H9 (cell line): Measurements from ENCODE around the gene EPN3. TPM values are rescaled to one million over a fixed set of nuclear protein-coding genes. Genes with fewer than 3 reads are reported as not detected.

Experiments
- DNase-seq: peaks from one replicate; pipeline ENCODE4 v3.0.0-alpha.2; 2017
- H2AFZ ChIP-seq: one replicate; pipeline ENCODE4 v1.6.1; 2013; ENCODE audit warnings: mild to moderate bottlenecking, low read length, control low read depth, moderate library complexity
- H2AK5ac ChIP-seq: 2 replicates; pipeline ENCODE4 v1.6.1; 2013; ENCODE audit warnings: low read length, control low read depth, mixed read lengths; ENCODE audit not compliant: insufficient read length
- H2BK120ac ChIP-seq: one replicate; pipeline ENCODE4 v1.6.1; 2013; ENCODE audit warnings: low read depth, mild to moderate bottlenecking, low read length, control low read depth, inconsistent platforms; ENCODE audit not compliant: poor library complexity, severe bottlenecking
- H2BK12ac ChIP-seq: 2 replicates; pipeline ENCODE4 v1.6.1; 2013; ENCODE audit warnings: low read length, control low read depth, mixed read lengths, low read depth; ENCODE audit not compliant: insufficient read length
- H2BK15ac ChIP-seq: 2 replicates; pipeline ENCODE4 v1.6.1; 2013; ENCODE audit warnings: low read depth, low read length, control low read depth
- H2BK20ac ChIP-seq: one replicate; pipeline ENCODE4 v1.6.1; 2013; ENCODE audit warnings: low read depth, mild to moderate bottlenecking, low read length, control low read depth, inconsistent platforms; ENCODE audit not compliant: poor library complexity, severe bottlenecking
- H2BK5ac ChIP-seq: 2 replicates; pipeline ENCODE4 v1.6.1; 2013; ENCODE audit warnings: low read length, control low read depth, mixed read lengths; ENCODE audit not compliant: insufficient read length
- H3K14ac ChIP-seq: 2 replicates; pipeline ENCODE4 v1.6.1; 2013; ENCODE audit warnings: low read length, control low read depth; ENCODE audit not compliant: insufficient read depth
- H3K18ac ChIP-seq: 2 replicates; pipeline ENCODE4 v1.6.1; 2013; ENCODE audit warnings: low read depth, mild to moderate bottlenecking, mixed read lengths, low read length, control low read depth; ENCODE audit not compliant: insufficient read length
- H3K23ac ChIP-seq: 2 replicates; pipeline ENCODE4 v1.6.1; 2013; ENCODE audit warnings: low read length, control low read depth, mixed read lengths, low read depth; ENCODE audit not compliant: insufficient read length
- H3K23me2 ChIP-seq: 2 replicates; pipeline ENCODE4 v1.6.1; 2013; ENCODE audit warnings: low read depth, mild to moderate bottlenecking, mixed read lengths, low read length, control low read depth; ENCODE audit not compliant: insufficient read length, poor library complexity, severe bottlenecking
- H3K27ac ChIP-seq: 2 replicates; pipeline ENCODE4 v1.5.1; 2013; ENCODE audit warnings: low read length, control low read depth, mixed read lengths, low read depth; ENCODE audit not compliant: insufficient read length
- H3K27me3 ChIP-seq: 2 replicates; pipeline ENCODE4 v1.6.1; 2013; ENCODE audit warnings: low read length, control low read depth, inconsistent platforms; ENCODE audit not compliant: insufficient read depth
- H3K4ac ChIP-seq: 2 replicates; pipeline ENCODE4 v1.6.1; 2013; ENCODE audit warnings: low read depth, mild to moderate bottlenecking, control low read depth, inconsistent platforms, low read length, moderate library complexity
- H3K4me1 ChIP-seq: 2 replicates; pipeline ENCODE4 v1.6.1; 2013; ENCODE audit warnings: low read length, control low read depth, inconsistent platforms; ENCODE audit not compliant: insufficient read depth
- H3K4me2 ChIP-seq: 2 replicates; pipeline ENCODE4 v1.6.1; 2013; ENCODE audit warnings: low read length, control low read depth, mixed read lengths; ENCODE audit not compliant: insufficient read length, insufficient read depth
- H3K56ac ChIP-seq: 2 replicates; pipeline ENCODE4 v1.6.1; 2013; ENCODE audit warnings: low read depth, mild to moderate bottlenecking, mixed read lengths, low read length, control low read depth; ENCODE audit not compliant: insufficient read length
- H3K79me1 ChIP-seq: 2 replicates; pipeline ENCODE4 v1.6.1; 2013; ENCODE audit warnings: low read depth, mild to moderate bottlenecking, moderate library complexity, low read length, control low read depth, inconsistent platforms; ENCODE audit not compliant: insufficient read depth, poor library complexity, severe bottlenecking
- H3K79me2 ChIP-seq: 2 replicates; pipeline ENCODE4 v1.6.1; 2013; ENCODE audit warnings: low read length, control low read depth, inconsistent platforms; ENCODE audit not compliant: insufficient read depth
- H3K9ac ChIP-seq: 2 replicates; pipeline ENCODE4 v1.6.1; 2013; ENCODE audit warnings: low read length, control low read depth, mixed read lengths; ENCODE audit not compliant: insufficient read length; ENCODE audit errors: extremely low read depth
- H3K9me3 ChIP-seq: one replicate; pipeline ENCODE4 v1.6.1; 2013; ENCODE audit warnings: low read depth, low read length, inconsistent platforms; ENCODE audit not compliant: control insufficient read depth
- H3T11ph ChIP-seq: one replicate; pipeline ENCODE4 v1.6.1; 2013; ENCODE audit warnings: mild to moderate bottlenecking, low read length, control low read depth, inconsistent platforms
- H4K20me1 ChIP-seq: one replicate; pipeline ENCODE4 v1.6.1; 2013; ENCODE audit not compliant: control insufficient read depth, insufficient read length, insufficient read depth
- H4K5ac ChIP-seq: 2 replicates; pipeline ENCODE4 v1.6.1; 2013; ENCODE audit warnings: low read depth, mild to moderate bottlenecking, mixed read lengths, low read length, control low read depth; ENCODE audit not compliant: insufficient read length
- H4K8ac ChIP-seq: replicated peaks from 2 replicates; pipeline ENCODE4 v1.6.1; 2013; ENCODE audit warnings: low read length, control low read depth, mixed read lengths, low read depth; ENCODE audit not compliant: insufficient read length
- H4K91ac ChIP-seq: 2 replicates; pipeline ENCODE4 v1.6.1; 2013; ENCODE audit warnings: low read depth, mild to moderate bottlenecking, moderate library complexity, mixed read lengths, low read length, control low read depth; ENCODE audit not compliant: insufficient read length
- H3K27ac Mint-ChIP-seq, 3 experiments: 2 replicates in 2 of 3; 3 replicates in 1 of 3; pipeline ENCODE4 v1.8.0; 2020 to 2021; ENCODE audit warnings: mixed read lengths in 3 of 3, mild to moderate bottlenecking in 1 of 3, moderate library complexity in 1 of 3
- H3K27me3 Mint-ChIP-seq: 2 replicates; pipeline ENCODE4 v1.8.0; 2021; ENCODE audit warnings: low read depth, mild to moderate bottlenecking, moderate library complexity, mixed read lengths
- H3K36me3 Mint-ChIP-seq, 3 experiments: 2 replicates in 2 of 3; 3 replicates in 1 of 3; pipeline ENCODE4 v1.8.0; 2020 to 2021; ENCODE audit warnings: low read depth in 3 of 3, mixed read lengths in 3 of 3; ENCODE audit not compliant: insufficient read depth in 1 of 3
- H3K4me1 Mint-ChIP-seq, 2 experiments: 2 replicates each; pipeline ENCODE4 v1.8.0; 2020; ENCODE audit warnings: mixed read lengths in 2 of 2
- H3K4me3 Mint-ChIP-seq, 2 experiments: 2 replicates in 1 of 2; 3 replicates in 1 of 2; pipeline ENCODE4 v1.8.0; 2020 to 2021; ENCODE audit warnings: mild to moderate bottlenecking in 2 of 2, mixed read lengths in 2 of 2, moderate library complexity in 1 of 2
- H3K9me3 Mint-ChIP-seq, 2 experiments: 2 replicates in 1 of 2; 3 replicates in 1 of 2; pipeline ENCODE4 v1.8.0; 2020; ENCODE audit warnings: mild to moderate bottlenecking in 2 of 2, mixed read lengths in 2 of 2, moderate library complexity in 1 of 2
- WGBS: extraction: QIAGEN DNeasy Blood & Tissue Kit; methylation state at CpG from one replicate; pipeline ENCODE4 v1.1.7; 2013; ENCODE audit warnings: missing lambda C conversion rate, low lambda C conversion rate, mixed read lengths; ENCODE audit not compliant: insufficient read length; ENCODE audit errors: extremely low coverage; 5-methylcytosine and 5-hydroxymethylcytosine counted together
- total RNA-seq: library from RNA; stranded (reverse); gene quantifications from 2 replicates; pipeline ENCODE4 v1.2.1, GENCODE V29; 2021
- TF ChIP-seq, protein P1 (sequence below): fragments of 200-600 bp; sonication (generic); conservative IDR thresholded peaks from 3 replicates; pipeline ENCODE4 v1.8.0; 2021; ENCODE audit warnings: antibody characterized with exemption, mild to moderate bottlenecking

EPN3 gene
- total RNA-seq, 1 experiment from 2014 or later = 1.9 TPM

GRCh38 chr17:50578173-50578572, 45.6 kb downstream of the EPN3 start:
- no peak overlapping the region; the same call in 1 of the 2 replicates for H3K14ac ChIP-seq
- peaks cover 14% of the 10 kb centered on the region for H3K27me3 Mint-ChIP-seq
- H3K27ac Mint-ChIP-seq = no peak overlapping the region
- no peak overlapping the region for H3K9ac ChIP-seq
- peaks cover 0 to 4% (median 2%) of the 10 kb centered on the region in 3 experiments; a peak in 4 of 7 replicates for H3K36me3 Mint-ChIP-seq
- no peak overlapping the region for H4K5ac ChIP-seq
- peaks cover 2% of the 10 kb centered on the region for H4K20me1 ChIP-seq
- H3K9me3 ChIP-seq = no peaks in the 10 kb centered on the region
- DNase-seq = no peak
- no peak overlapping the region for H2BK20ac ChIP-seq
- no peaks in the 10 kb centered on the region for H3K79me2 ChIP-seq
- H3K4me1 Mint-ChIP-seq = peaks cover 12 to 27% of the 10 kb centered on the region in 2 experiments
- H3K9me3 Mint-ChIP-seq = no peaks in the 10 kb centered on the region
- no peak overlapping the region for H2AK5ac ChIP-seq
- no CpG with 5 or more reads among the region's 16 CpGs for WGBS
- H3K27me3 ChIP-seq = no peaks in the 10 kb centered on the region; the same call in 1 of the 2 replicates
- H3K4me1 ChIP-seq = no peaks in the 10 kb centered on the region; the same call in 1 of the 2 replicates
- no peak overlapping the region for H3K56ac ChIP-seq
- no peak overlapping the region for H3K23ac ChIP-seq
- H3K4me2 ChIP-seq = no peak overlapping the region
- H2BK5ac ChIP-seq = no peak overlapping the region
- no peak overlapping the region for H2BK120ac ChIP-seq
- no peak overlapping the region for H2AFZ ChIP-seq
- H3K79me1 ChIP-seq = no peaks in the 10 kb centered on the region
- no peak overlapping the region for H3K18ac ChIP-seq
- no peak overlapping the region for H2BK15ac ChIP-seq
- TF ChIP-seq, protein P1, sequence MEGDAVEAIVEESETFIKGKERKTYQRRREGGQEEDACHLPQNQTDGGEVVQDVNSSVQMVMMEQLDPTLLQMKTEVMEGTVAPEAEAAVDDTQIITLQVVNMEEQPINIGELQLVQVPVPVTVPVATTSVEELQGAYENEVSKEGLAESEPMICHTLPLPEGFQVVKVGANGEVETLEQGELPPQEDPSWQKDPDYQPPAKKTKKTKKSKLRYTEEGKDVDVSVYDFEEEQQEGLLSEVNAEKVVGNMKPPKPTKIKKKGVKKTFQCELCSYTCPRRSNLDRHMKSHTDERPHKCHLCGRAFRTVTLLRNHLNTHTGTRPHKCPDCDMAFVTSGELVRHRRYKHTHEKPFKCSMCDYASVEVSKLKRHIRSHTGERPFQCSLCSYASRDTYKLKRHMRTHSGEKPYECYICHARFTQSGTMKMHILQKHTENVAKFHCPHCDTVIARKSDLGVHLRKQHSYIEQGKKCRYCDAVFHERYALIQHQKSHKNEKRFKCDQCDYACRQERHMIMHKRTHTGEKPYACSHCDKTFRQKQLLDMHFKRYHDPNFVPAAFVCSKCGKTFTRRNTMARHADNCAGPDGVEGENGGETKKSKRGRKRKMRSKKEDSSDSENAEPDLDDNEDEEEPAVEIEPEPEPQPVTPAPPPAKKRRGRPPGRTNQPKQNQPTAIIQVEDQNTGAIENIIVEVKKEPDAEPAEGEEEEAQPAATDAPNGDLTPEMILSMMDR = no peak
- H4K8ac ChIP-seq = no peak overlapping the region
- H3K23me2 ChIP-seq = no peaks in the 10 kb centered on the region
- no peak overlapping the region for H4K91ac ChIP-seq
- H3K4me3 Mint-ChIP-seq = no peak overlapping the region
- no peak overlapping the region for H3K27ac ChIP-seq
- no peak overlapping the region for H3K4ac ChIP-seq
- no peak overlapping the region for H2BK12ac ChIP-seq
- no peak overlapping the region for H3T11ph ChIP-seq
